NB4 (cell line): ENCODE data around the gene CTRB1.

ENCODE experiments used
- CTCF ChIP-seq: IDR thresholded peaks from one replicate; pipeline ENCODE4 v1.5.1; 2012; ENCODE audit warnings: low read depth, low read length
- MAX ChIP-seq: IDR thresholded peaks from 2 replicates; pipeline ENCODE4 v1.6.1; 2011; ENCODE audit warnings: low read depth, low read length
- POLR2A ChIP-seq: IDR thresholded peaks from 2 replicates; pipeline ENCODE4 v1.6.1; 2011; ENCODE audit warnings: mild to moderate bottlenecking; ENCODE audit not compliant: insufficient read length; ENCODE audit errors: extremely low read depth

GRCh38 chr16:75256059-75256571 is 37.3 kb downstream of the CTRB1 start:
- TF ChIP-seq CTCF (peak; percentile 8), POLR2A (no peak), MAX (no peak)
